Stimulated activated CD8-positive, alpha-beta memory T cell treated with anti-CD3 and anti-CD28 coated beads, Interleukin-12 subunit alpha, Interleukin-12 subunit beta, amount 100 ng/mL, for 4 hours (primary cell): ENCODE measurements around the gene FOXO3.
"Not testable (repeated sequence)": the region's sequence is repeated elsewhere in the genome, so short reads cannot be mapped to it uniquely, and the experiment has no call there.

ENCODE experiments used
- DNase-seq: peaks from one replicate; pipeline ENCODE4 v3.0.0-alpha.2; 2020; ENCODE audit warnings: low read depth

Gene FOXO3

GRCh38 chr6:108630050-108630714, 69.5 kb downstream of the FOXO3 start:
- DNase-seq = no peak

GRCh38 chr6:108632441-108632840, 71.7 kb downstream of the FOXO3 start:
- no peak for DNase-seq

DNA sequence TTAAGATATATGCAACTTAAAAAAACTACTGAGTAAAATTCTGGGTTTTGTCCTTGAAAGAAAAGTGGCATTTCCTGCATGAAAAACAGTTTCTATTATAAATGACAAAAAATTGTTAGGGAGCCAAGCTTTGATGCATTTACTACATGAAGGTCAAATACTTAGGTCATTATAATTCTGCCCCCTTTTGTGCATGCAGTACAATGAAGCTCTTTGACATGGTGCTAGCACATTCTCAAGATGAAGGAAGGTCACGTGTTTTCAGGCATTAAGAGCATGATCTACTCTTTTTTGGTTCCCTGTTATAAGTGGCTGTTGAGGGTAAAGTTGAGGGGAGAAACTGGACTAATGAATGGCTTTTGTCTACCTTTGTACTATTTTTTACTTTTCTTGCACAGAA, 72.7 kb downstream of the FOXO3 start:
- DNase-seq = no peak

DNA sequence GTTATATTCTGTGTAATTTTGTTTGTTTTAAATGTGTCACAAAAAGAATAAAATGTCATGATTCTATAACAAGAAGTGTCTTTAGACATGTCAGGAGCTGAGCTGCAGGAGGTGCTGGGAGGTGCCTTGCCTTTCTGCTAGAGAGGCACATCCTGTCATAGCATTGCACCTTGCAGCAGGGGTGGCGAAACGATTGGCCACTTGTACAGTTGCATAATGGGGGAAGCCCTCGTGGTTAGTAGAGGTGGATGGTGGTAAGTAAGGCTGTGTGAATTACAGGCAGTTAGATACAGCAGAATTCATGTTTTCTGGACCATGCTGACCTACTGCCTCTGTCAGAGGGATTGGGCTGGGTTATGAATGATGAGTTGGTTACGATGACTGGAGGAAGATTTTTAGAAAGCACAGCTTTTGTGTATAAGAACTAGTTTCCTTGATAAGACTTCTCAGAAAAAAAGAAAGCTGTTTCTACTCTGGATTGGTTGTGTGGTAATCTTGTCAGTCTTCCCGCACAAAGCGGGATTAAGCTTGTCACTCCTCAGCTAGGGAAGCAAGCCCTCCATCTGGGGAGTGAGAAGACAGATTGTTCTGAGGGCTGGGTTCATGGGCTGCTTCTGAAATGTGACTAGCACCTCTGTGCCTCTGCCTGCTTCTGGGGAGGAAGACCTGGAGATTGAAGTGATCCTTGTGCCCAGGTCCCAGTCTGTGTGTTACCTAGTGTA, 74.9 kb downstream of the FOXO3 start:
- no peak for DNase-seq

- DNase-seq = no peak
These were observed 77.2 kb downstream of the FOXO3 start for GRCh38 chr6:108637963-108638362.

- no peak for DNase-seq
These were observed 78.3 kb downstream of the FOXO3 start for GRCh38 chr6:108638993-108639392.

DNA sequence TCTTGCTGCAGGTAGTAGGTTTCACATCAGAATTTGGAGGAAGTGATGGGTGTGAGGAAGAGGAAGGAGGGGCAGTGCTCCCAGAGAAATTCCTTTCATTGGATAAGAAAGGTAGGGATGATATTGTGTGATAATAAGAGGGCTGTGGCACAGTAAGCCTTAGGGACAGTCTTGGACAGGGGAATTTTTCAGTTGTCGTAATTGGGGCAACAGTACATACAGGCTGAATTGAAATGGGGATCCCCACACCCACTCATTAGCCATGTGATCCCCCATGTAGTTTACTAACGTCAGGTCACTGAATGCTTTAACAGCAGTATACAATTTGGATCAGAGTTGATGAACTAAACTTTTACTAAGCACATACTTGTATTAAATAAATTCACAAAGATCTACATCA, 79.4 kb downstream of the FOXO3 start:
- no peak for DNase-seq

- DNase-seq = no peak
These were observed 82.5 kb downstream of the FOXO3 start for GRCh38 chr6:108643184-108643583.

- DNase-seq = no peak
These were observed 83.5 kb downstream of the FOXO3 start for GRCh38 chr6:108644252-108644651.

- DNase-seq = no peak
These were observed 87.5 kb downstream of the FOXO3 start for GRCh38 chr6:108648191-108648590.

DNA sequence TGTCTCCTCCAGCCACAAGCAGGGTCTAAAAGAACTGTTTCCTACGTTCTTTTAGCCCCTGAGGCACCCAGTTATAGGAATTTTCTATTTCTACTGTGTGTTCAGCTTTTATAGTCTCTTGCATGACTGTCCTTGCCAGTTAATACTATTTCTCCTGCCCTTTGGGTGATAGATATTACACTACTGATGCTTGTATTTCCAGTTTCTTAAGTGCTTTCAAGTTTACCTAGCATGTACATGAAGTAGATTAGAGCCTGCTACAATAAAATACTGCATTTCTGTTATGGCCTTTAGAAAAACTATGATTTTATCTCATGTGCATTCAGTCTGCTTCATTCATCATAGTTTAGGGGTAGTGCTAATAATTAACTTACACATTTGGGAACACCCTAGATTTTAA, 89.6 kb downstream of the FOXO3 start:
- no peak for DNase-seq

DNA sequence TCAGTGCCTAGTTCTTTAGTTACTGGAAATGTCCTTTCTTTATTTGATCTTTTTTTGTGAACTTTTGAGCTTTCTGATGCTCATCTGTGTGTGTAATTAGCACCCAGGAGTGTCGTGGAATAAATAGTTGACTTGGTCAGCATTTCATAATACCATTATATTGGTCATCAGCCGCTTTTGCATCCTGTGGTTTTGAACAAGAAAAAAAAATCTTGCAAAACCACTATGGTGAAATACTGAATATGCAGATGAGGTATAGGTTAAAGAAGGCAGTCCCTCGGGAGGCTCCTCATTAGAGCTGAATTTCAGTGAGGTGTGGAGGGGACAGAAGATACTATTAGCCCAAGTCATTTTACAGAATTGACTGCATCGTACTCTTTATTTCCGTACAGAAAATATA, 90.1 kb downstream of the FOXO3 start:
- no peak for DNase-seq

DNA sequence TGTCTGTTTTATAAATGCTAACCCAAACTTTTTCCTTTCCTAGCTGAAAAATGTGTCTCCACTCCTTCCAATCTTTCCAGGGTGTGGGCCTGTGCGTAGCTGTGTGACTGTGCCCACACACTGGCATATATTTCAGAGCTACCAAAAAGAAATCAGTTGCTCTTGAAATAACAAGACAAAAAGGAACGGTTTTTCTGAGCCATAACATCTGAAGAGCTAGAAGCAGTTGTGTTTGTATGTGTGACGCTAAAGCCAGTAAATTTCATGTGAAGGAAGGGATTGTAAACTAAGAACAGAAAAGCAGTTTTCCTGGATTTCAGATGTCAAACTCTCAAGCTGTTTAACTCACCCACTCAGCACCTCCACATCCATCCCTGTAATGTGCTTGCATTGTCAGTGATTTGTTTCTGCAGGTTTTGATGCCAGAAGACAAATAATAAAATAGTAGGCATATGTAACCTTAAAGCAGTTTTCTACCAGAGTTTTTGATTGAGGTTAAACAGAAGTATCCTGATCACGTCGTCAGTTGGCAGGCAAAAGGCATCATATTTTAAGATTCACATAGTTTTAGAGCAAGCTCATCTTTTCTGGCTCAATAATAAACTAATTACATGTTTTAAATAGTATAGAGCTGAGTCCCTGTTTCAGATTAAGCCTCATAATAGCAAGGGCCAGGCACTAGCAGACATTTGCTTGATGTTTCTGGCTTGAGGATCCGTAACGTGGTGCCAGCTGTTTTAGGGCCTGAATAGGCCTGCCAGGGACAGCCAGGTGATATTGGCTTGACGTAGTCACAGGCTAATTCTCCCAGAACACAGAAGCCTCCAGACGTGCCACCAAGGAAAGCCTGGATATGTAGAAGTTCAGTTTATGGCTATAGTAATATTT, 90.9 kb downstream of the FOXO3 start:
- DNase-seq = no peak

DNA sequence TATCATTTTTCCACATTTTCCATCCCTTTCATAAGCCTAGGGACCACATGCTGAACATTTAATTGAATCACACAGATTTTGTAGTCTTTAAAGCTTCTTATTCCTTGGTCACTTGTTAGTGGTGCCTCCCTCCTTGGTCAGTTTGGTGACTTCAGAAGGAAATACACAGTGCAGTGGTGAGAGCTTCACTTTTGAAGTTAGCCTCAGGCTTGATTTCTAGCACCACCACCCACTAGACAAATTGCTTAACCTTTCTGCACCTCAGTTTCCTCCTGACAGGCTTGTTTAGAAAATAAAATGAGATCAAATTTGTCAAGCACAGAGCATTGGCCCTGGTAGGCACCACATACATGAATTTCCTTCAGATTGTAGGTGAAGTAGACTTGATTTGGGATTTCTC, 91.7 kb downstream of the FOXO3 start:
- no peak for DNase-seq

GRCh38 chr6:108653949-108654348, 93.2 kb downstream of the FOXO3 start:
- no peak for DNase-seq

DNA sequence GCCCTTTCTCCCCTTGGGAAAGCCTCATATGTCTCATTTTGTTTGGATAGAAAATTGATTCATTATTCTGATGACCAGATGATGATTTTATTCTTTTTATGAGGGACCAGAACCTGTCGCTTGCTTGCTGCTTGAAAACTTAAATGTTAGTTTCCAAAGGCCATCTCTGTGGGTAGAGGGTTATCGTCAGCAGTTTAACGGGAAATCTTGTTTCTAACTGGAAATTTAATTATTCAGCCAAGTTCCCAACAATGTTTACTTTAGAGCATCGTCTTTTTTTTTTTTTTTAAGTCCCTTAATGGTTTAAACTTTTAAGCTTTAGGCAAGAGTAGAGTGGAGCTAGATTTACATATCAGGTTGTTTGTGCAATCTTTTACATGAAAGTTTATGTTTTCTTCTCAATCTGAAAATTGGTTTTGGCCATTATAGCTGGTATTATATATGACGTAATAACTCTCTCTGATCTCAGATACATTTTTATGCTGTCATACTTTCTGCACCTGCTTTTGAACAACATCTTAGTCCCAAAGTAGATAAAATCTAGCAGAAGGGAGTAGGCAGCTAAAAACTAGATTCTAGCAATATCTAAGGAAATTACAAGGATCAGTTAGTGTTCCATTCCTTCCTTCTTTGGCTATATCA, 93.9 kb downstream of the FOXO3 start:
- DNase-seq = no peak

DNA sequence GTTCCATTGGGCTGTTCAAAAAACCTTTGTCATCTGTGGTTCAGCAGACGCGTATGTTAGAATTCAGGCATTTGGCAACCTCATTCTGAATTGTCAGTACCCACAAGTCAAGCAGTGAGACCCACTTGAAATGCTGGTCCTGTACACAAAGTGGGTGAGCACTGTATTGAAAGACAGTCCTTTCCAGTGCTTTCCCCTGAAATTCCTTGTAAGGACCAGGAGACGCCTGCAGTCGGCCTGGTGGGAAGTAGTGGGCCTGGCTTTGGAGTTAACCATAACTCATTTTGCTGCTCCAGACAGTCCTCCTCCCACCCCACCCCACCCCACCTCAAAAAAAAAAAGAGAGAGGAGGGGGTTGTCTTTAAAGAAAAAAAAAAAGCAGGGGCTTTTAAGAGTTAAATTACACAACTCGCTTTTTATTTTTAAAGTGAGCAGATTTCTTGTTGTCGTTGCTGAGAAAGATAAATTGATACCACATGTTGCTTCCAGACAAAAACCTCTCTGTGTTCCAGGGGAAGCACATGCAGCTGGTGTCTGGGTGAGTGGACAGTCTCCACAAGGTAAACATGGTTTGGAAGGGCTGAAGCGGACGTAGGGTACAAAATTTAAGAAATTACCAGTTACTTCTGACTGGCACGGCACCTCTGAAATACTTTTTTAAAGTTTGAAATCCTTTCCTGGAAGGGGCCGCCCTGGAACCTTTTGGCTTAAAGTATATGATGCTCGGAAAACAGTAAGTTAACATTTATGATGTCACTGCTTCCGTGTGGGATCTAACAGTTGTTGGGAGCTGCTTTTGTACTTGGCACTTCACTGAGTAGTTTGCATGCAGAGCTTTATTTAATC, 95.3 kb downstream of the FOXO3 start:
- no peak for DNase-seq

- DNase-seq = no peak
These were observed 96.1 kb downstream of the FOXO3 start for GRCh38 chr6:108656836-108657235.

GRCh38 chr6:108658174-108658573, 97.5 kb downstream of the FOXO3 start:
- DNase-seq = no peak

DNA sequence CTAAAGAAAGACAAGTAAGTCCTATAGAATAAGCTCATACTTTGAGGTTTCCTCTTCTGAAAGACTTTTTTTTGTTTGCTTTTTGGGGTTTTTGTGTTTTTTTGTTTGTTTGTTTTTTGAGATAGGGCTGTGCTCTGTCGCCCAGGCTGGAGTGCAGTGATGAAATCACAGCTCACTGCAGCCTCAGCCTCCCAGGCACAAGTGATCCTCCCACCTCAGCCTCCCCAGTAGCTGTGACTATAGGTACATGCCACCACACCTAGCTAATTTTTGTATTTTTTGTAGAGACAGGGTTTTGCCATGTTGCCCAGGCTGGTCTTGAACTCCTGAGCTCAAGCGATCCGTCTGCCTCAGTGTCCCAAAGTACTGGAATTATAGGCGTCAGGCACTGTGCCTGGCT, 98.1 kb downstream of the FOXO3 start:
- DNase-seq = not testable (repeated sequence)

GRCh38 chr6:108660251-108660650, 99.5 kb downstream of the FOXO3 start:
- DNase-seq = no peak
